Endothelial cell of umbilical vein (primary cell): ENCODE data around the gene CYP11A1. TPM values are rescaled to one million over a fixed set of nuclear protein-coding genes. Genes with fewer than 3 reads are reported as not detected.

Source experiments
- BruUV-seq: library from RNA; stranded (reverse); fragments of 400-500 nt; replicated peaks from 2 replicates; lab custom pipeline; 2021; lab: Mats Ljungman, UMichigan
- CTCF ChIA-PET: fragments of 300-600, 350-600 bp; sonication (Branson Sonifier 250); formaldehyde crosslinking; loops from one replicate; lab custom pipeline; 2021; ENCODE audit warnings: antibody characterized with exemption, inconsistent platforms; lab: Charles Lee
- POLR2A ChIA-PET: fragments of 300-600, 350-600 bp; sonication (Branson Sonifier 250); formaldehyde crosslinking; loops from one replicate; lab custom pipeline; 2021; ENCODE audit warnings: antibody characterized with exemption, inconsistent platforms; lab: Charles Lee
- DNase-seq: peaks from one replicate; pipeline ENCODE4 v3.0.0-alpha.2; 2011; ENCODE audit warnings: low read depth, low spot score
- FAIRE-seq: peaks from 2 replicates; lab custom pipeline; 2011; peaks lifted over from hg19 to GRCh38; lab: Jason Lieb, UNC
- H2AFZ ChIP-seq: 2 replicates; pipeline ENCODE4 v1.6.0; 2012; ENCODE audit warnings: low read depth, low read length, control low read depth, inconsistent platforms
- H3K27ac ChIP-seq: 2 replicates; pipeline ENCODE4 v1.5.1; 2011; ENCODE audit warnings: low read depth, mild to moderate bottlenecking, control low read depth, low read length, moderate library complexity; ENCODE audit not compliant: insufficient read depth
- H3K27me3 ChIP-seq, 2 experiments: 2 replicates each; pipeline versions ENCODE4 v1.6.0 to v1.6.1; 2011; ENCODE audit warnings: low read length in 2 of 2, mixed read lengths in 1 of 2; ENCODE audit not compliant: control insufficient read depth in 2 of 2, insufficient read depth in 2 of 2
- H3K36me3 ChIP-seq, 2 experiments: 2 replicates in 1 of 2; 3 replicates in 1 of 2; pipeline ENCODE4 v1.5.1; 2011; ENCODE audit warnings: low read length in 2 of 2, mild to moderate bottlenecking in 1 of 2, moderate library complexity in 1 of 2; ENCODE audit not compliant: control insufficient read depth in 2 of 2, insufficient read depth in 2 of 2; ENCODE audit errors: extremely low read depth in 1 of 2
- H3K4me1 ChIP-seq: 3 replicates; pipeline ENCODE4 v1.5.1; 2011; ENCODE audit warnings: mild to moderate bottlenecking, low read length; ENCODE audit not compliant: control insufficient read depth, insufficient read depth; ENCODE audit errors: extremely low read depth
- H3K4me2 ChIP-seq: 2 replicates; pipeline ENCODE4 v1.6.1; 2011; ENCODE audit warnings: low read length, control low read depth, mixed read lengths; ENCODE audit not compliant: insufficient read depth
- H3K4me3 ChIP-seq, 3 experiments: fragments of 200-600 bp in 1 of 3; sonication (generic), shearing (Covaris generic) in 1 of 3; replicated peaks in 1 of 3; 2 replicates each; pipeline ENCODE4 v1.5.1; 2011 to 2016; ENCODE audit warnings: control low read depth in 3 of 3, low read length in 3 of 3, mild to moderate bottlenecking in 2 of 3, inconsistent platforms in 1 of 3, low read depth in 1 of 3, moderate library complexity in 1 of 3; ENCODE audit not compliant: insufficient read depth in 1 of 3
- H3K79me2 ChIP-seq: 2 replicates; pipeline ENCODE4 v1.6.0; 2012; ENCODE audit warnings: low read length, inconsistent platforms; ENCODE audit not compliant: control insufficient read depth, insufficient read depth
- H3K9ac ChIP-seq: replicated peaks from 2 replicates; pipeline ENCODE3; 2011; ENCODE audit warnings: low read length, control low read depth; ENCODE audit not compliant: insufficient read depth; ENCODE audit errors: extremely low read depth
- H3K9me1 ChIP-seq: replicated peaks from 3 replicates; pipeline ENCODE4 v1.6.0; 2011; ENCODE audit warnings: mild to moderate bottlenecking, low read length; ENCODE audit not compliant: control insufficient read depth, insufficient read depth; ENCODE audit errors: extremely low read depth
- H3K9me3 ChIP-seq: replicated peaks from 2 replicates; pipeline ENCODE4 v1.5.1; 2012; ENCODE audit warnings: low read length, inconsistent platforms; ENCODE audit not compliant: control insufficient read depth, insufficient read depth
- H4K20me1 ChIP-seq: replicated peaks from 2 replicates; pipeline ENCODE3; 2011; ENCODE audit warnings: mild to moderate bottlenecking, low read length; ENCODE audit not compliant: control insufficient read depth, insufficient read depth; ENCODE audit errors: extremely low read depth
- EZH2 ChIP-seq: IDR thresholded peaks from 2 replicates; pipeline ENCODE4 v1.6.1; 2012; ENCODE audit warnings: borderline replicate concordance, low read depth, mild to moderate bottlenecking, moderate library complexity, low read length, inconsistent platforms; ENCODE audit not compliant: severe bottlenecking
- FOS ChIP-seq: IDR thresholded peaks from 2 replicates; pipeline ENCODE4 v1.6.1; 2011; ENCODE audit warnings: mild to moderate bottlenecking, low read length, moderate library complexity, borderline replicate concordance; ENCODE audit not compliant: insufficient read depth
- GATA2 ChIP-seq: IDR thresholded peaks from 2 replicates; pipeline ENCODE4 v1.7.0; 2011; ENCODE audit warnings: low read depth, mild to moderate bottlenecking, moderate library complexity, mixed read lengths, low read length; ENCODE audit not compliant: insufficient read length, insufficient read depth
- JUN ChIP-seq: IDR thresholded peaks from 2 replicates; pipeline ENCODE4 v1.6.1; 2011; ENCODE audit warnings: borderline replicate concordance, low read depth; ENCODE audit not compliant: insufficient read length, insufficient read depth
- MYC ChIP-seq: IDR thresholded peaks from one replicate; pipeline ENCODE4 v1.6.1; 2011; ENCODE audit warnings: mild to moderate bottlenecking, low read depth, low read length
- POLR2A ChIP-seq: IDR thresholded peaks from 2 replicates; pipeline ENCODE4 v1.6.1; 2012; ENCODE audit warnings: low read depth, mild to moderate bottlenecking, control low read depth, low read length
- POLR2AphosphoS5 ChIP-seq: IDR thresholded peaks from 2 replicates; pipeline ENCODE4 v1.6.1; 2012; ENCODE audit warnings: low read depth, mild to moderate bottlenecking, control low read depth, low read length, moderate library complexity; ENCODE audit not compliant: insufficient read depth
- dilution Hi-C: fragments of 300-500 bp; cut with MboI; formaldehyde crosslinking; loops from one replicate; pipeline ENCODE4 v1.15.0; 2019; ENCODE audit warnings: low sequenced_read_pairs; ENCODE audit not compliant: extremely low pct_ligation_motif_present
- intact Hi-C: fragments of 100-400 bp; cut with micrococcal nuclease; formaldehyde crosslinking; loops from one replicate; pipeline ENCODE4 v1.10.0; 2022
- polyA plus RNA-seq, 4 experiments: library from polyadenylated mRNA; depleted of rRNA in 3 of 4; stranded (reverse) in 3 of 4; unstranded in 1 of 4; fragments of >200 nt; gene quantifications; 2 replicates each; pipeline versions ENCODE4 v1.2.1 to v1.2.3, GENCODE V29; 2011 to 2012; ENCODE audit warnings: missing spikeins in 1 of 4
- total RNA-seq: library from RNA; stranded (reverse); gene quantifications from 2 replicates; pipeline ENCODE4 v1.2.3, GENCODE V29; 2021
- TF ChIP-seq, protein P1 (sequence below): IDR thresholded peaks from 2 replicates; pipeline ENCODE4 v1.6.1; 2011; ENCODE audit not compliant: insufficient read depth, insufficient read length
- TF ChIP-seq, protein P2 (sequence below), 2 donors: IDR thresholded peaks; 1 replicate in 1 of 2; 2 replicates in 1 of 2; pipeline ENCODE4 v1.5.1; 2011; ENCODE audit warnings: low read length in 2 of 2, mild to moderate bottlenecking in 2 of 2, moderate library complexity in 2 of 2, control low read depth in 1 of 2, inconsistent platforms in 1 of 2, low read depth in 1 of 2; ENCODE audit not compliant: insufficient read depth in 1 of 2; ENCODE audit errors: extremely low read depth in 1 of 2

Gene CYP11A1
- total and polyA plus RNA-seq, 2 donors (not counting 3 experiments of a cell fraction or from before 2014, with no cell fraction given), result 0.08 TPM; not detected in 1

DNA sequence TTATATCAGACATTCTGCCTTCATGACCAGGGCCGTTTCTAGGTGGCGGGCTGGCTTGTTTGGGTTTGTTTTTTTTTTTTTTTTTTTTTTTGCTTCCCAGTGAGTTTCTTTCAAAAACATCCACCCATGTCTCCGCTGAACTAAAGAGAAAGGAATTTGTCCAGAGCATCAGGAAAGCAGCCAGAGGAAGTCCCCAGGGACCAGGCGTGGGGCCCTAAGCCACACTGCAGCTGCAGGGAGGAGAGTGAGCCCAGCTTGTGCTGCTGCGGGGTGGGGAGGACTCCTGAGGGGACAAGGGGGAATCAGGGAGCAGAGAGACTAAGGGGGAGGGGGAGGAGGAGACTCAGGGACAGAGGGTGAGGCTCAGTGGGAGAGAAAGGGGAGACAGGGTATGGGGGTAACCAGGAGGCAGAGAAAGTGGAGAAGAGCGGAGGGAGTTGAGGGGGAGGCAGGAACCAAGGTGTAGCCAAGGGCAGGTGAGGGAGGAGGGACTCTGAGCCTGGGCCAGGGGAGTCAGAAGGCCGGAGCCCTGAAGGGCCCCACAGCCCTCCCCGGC, 49.5 kb downstream of the CYP11A1 start:
- Histone ChIP-seq H3K9me3 (no peaks in the 10 kb centered on the region), H3K79me2 (no peaks in the 10 kb centered on the region), H3K9ac (no peak overlapping the region), H3K4me3 (no peak overlapping the region), H3K4me1 (no peaks in the 10 kb centered on the region), H3K27ac (no peak overlapping the region), H3K9me1 (no peaks in the 10 kb centered on the region), H3K4me2 (no peak overlapping the region), H3K36me3 (no peaks in the 10 kb centered on the region), H3K27me3 (peaks cover 0 to 2% of the 10 kb centered on the region in 2 experiments), H2AFZ (no peak overlapping the region), H4K20me1 (no peaks in the 10 kb centered on the region)
- intact Hi-C loops, result no loop called here
- DNase-seq, result no peak
- POLR2A ChIA-PET, result no interaction called here
- BruUV-seq, result no TSS peak
- dilution Hi-C loops, result no loop called here
- no peak for FAIRE-seq
- CTCF ChIA-PET, result interaction anchor here (0.6 to 4.1 kb wide), 2 partner anchors 90 to 344 kb away, joined by 3 to 46 read pairs; no protein-coding TSS in a partner anchor
- TF ChIP-seq MYC (no peak), POLR2AphosphoS5 (no peak), FOS (no peak), POLR2A (no peak), GATA2 (no peak), JUN (no peak), EZH2 (no peak)
- TF ChIP-seq, protein P1, sequence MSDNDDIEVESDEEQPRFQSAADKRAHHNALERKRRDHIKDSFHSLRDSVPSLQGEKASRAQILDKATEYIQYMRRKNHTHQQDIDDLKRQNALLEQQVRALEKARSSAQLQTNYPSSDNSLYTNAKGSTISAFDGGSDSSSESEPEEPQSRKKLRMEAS, result no peak
- TF ChIP-seq, protein P2, sequence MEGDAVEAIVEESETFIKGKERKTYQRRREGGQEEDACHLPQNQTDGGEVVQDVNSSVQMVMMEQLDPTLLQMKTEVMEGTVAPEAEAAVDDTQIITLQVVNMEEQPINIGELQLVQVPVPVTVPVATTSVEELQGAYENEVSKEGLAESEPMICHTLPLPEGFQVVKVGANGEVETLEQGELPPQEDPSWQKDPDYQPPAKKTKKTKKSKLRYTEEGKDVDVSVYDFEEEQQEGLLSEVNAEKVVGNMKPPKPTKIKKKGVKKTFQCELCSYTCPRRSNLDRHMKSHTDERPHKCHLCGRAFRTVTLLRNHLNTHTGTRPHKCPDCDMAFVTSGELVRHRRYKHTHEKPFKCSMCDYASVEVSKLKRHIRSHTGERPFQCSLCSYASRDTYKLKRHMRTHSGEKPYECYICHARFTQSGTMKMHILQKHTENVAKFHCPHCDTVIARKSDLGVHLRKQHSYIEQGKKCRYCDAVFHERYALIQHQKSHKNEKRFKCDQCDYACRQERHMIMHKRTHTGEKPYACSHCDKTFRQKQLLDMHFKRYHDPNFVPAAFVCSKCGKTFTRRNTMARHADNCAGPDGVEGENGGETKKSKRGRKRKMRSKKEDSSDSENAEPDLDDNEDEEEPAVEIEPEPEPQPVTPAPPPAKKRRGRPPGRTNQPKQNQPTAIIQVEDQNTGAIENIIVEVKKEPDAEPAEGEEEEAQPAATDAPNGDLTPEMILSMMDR (IDR thresholded peaks at IDR 0.05; ENCODE audit: extremely low read depth in 1 of 2, insufficient read depth in 1 of 2, low read depth in 1 of 2, low read length in 2 of 2), result no peak
